Natural killer cell (primary cell): ENCODE results near the gene SLC12A7. TPM values are rescaled to one million over a fixed set of nuclear protein-coding genes. Genes with fewer than 3 reads are reported as not detected.

Experiments used
- ATAC-seq, 3 donors: fragments of 150-1000 bp in 2 of 3; fragments of 200-7000 bp in 1 of 3; cut with Tn5 transposase; 1 replicate in 1 of 3; 2 replicates in 2 of 3; pipeline ENCODE4 v1.10.0; 2021; ENCODE audit warnings: mild to moderate bottlenecking in 2 of 3, moderate library complexity in 2 of 3
- DNase-seq, 2 donors: peaks; one replicate each; pipeline versions ENCODE4 v3.0.0 to v3.0.0-alpha.2; 2013 to 2021; ENCODE audit warnings: mixed read lengths in 1 of 2
- H3K27ac ChIP-seq: one replicate; pipeline ENCODE4 v1.5.1; 2013; ENCODE audit warnings: mild to moderate bottlenecking, low read length
- H3K27me3 ChIP-seq: one replicate; pipeline ENCODE4 v1.6.1; 2013; ENCODE audit warnings: low read length; ENCODE audit not compliant: control insufficient read depth, insufficient read depth
- H3K36me3 ChIP-seq: one replicate; pipeline ENCODE4 v1.6.1; 2013; ENCODE audit warnings: low read length; ENCODE audit not compliant: control insufficient read depth, insufficient read depth
- H3K4me1 ChIP-seq: one replicate; pipeline ENCODE4 v1.6.1; 2013; ENCODE audit warnings: low read length; ENCODE audit not compliant: control insufficient read depth, insufficient read depth
- H3K4me3 ChIP-seq: one replicate; pipeline ENCODE4 v1.5.1; 2013; ENCODE audit warnings: low read length
- H3K9me3 ChIP-seq: one replicate; pipeline ENCODE4 v1.6.1; 2013; ENCODE audit warnings: low read length; ENCODE audit not compliant: control insufficient read depth, insufficient read depth
- H3K27ac Mint-ChIP-seq, 2 donors: one replicate each; pipeline ENCODE4 v1.8.0; 2022; ENCODE audit warnings: mild to moderate bottlenecking in 2 of 2, mixed read lengths in 2 of 2, moderate library complexity in 1 of 2
- H3K27me3 Mint-ChIP-seq, 2 donors: one replicate each; pipeline ENCODE4 v1.8.0; 2022; ENCODE audit warnings: low read depth in 2 of 2, mixed read lengths in 2 of 2
- H3K36me3 Mint-ChIP-seq: one replicate; pipeline ENCODE4 v1.8.0; 2022; ENCODE audit warnings: mixed read lengths
- H3K4me1 Mint-ChIP-seq, 2 donors: one replicate each; pipeline ENCODE4 v1.8.0; 2022; ENCODE audit warnings: mixed read lengths in 2 of 2
- H3K4me3 Mint-ChIP-seq: one replicate; pipeline ENCODE4 v1.8.0; 2022; ENCODE audit warnings: mild to moderate bottlenecking, moderate library complexity, mixed read lengths
- H3K9me3 Mint-ChIP-seq, 2 donors: one replicate each; pipeline ENCODE4 v1.8.0; 2022; ENCODE audit warnings: mixed read lengths in 2 of 2
- WGBS: methylation state at CpG from one replicate; pipeline ENCODE4 v1.1.7; 2013; ENCODE audit warnings: missing lambda C conversion rate; ENCODE audit not compliant: insufficient coverage; 5-methylcytosine and 5-hydroxymethylcytosine counted together
- intact Hi-C: fragments of 100-400 bp; cut with micrococcal nuclease; formaldehyde crosslinking; loops from one replicate; pipeline ENCODE4 v1.14.2; 2022
- total RNA-seq, 4 donors: library from RNA; stranded (reverse); fragments of 120-200 nt in 1 of 4; gene quantifications; one replicate each; pipeline versions ENCODE4 v1.2.3 to v1.2.4, GENCODE V29; 2013 to 2022
- TF ChIP-seq, protein P1 (sequence below): fragments of 200-600 bp; IDR thresholded peaks from one replicate; pipeline ENCODE4 v1.8.0; 2022; ENCODE audit warnings: antibody characterized with exemption

The SLC12A7 gene
- total RNA-seq, 3 donors from 2014 or later (not counting 1 experiment from before 2014, with no cell fraction given): 53.2 to 92.5 (median 81.3) TPM

DNA sequence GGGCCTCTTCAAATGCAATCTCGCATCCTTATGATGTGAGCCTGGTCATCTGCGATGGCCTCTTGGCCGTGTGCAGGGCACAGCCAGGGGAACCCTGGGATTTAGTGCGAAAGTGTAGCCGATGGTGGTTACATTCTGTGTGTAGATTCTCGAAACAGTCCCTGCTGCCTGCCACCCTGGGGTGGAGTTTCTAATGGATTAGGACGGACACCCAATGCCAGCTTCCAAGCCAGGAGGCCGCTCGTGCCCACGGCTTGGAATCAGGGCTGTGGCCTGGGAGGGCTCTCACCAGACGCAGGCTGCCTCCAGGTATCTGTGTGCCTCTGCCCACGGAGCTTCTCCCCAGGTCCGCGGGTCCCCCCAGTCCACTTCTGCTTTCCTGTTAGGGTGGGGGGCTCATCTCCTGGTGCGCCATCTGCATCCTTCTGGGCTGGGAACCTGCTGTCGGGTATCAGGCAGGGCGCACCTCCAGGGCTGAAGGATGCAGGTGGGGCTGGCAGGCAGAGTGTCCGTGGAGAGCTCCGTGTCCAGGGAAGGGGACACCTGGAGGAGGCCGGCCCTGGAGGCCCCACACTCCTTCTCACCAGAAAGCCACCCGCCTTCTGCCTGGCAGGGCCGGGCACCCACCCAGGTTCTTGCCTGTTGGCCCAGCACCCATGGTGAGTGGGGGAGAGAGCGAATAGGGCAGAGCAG is 3.4 kb upstream of the SLC12A7 start:
- TF ChIP-seq, protein P1, sequence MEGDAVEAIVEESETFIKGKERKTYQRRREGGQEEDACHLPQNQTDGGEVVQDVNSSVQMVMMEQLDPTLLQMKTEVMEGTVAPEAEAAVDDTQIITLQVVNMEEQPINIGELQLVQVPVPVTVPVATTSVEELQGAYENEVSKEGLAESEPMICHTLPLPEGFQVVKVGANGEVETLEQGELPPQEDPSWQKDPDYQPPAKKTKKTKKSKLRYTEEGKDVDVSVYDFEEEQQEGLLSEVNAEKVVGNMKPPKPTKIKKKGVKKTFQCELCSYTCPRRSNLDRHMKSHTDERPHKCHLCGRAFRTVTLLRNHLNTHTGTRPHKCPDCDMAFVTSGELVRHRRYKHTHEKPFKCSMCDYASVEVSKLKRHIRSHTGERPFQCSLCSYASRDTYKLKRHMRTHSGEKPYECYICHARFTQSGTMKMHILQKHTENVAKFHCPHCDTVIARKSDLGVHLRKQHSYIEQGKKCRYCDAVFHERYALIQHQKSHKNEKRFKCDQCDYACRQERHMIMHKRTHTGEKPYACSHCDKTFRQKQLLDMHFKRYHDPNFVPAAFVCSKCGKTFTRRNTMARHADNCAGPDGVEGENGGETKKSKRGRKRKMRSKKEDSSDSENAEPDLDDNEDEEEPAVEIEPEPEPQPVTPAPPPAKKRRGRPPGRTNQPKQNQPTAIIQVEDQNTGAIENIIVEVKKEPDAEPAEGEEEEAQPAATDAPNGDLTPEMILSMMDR: no peak
- no peak overlapping the region for H3K4me3 ChIP-seq
- H3K4me1 Mint-ChIP-seq: peaks cover 2 to 8% of the 10 kb centered on the region in 2 donors
- no peaks in the 10 kb centered on the region for H3K36me3 ChIP-seq
- peaks cover 9% of the 10 kb centered on the region for H3K4me1 ChIP-seq
- H3K36me3 Mint-ChIP-seq: no peaks in the 10 kb centered on the region
- no peak overlapping the region for H3K27ac ChIP-seq
- no peak for DNase-seq
- H3K9me3 Mint-ChIP-seq: no peaks in the 10 kb centered on the region
- no peak for ATAC-seq
- no peak overlapping the region for H3K27ac Mint-ChIP-seq
- H3K4me3 Mint-ChIP-seq: no peak overlapping the region
- no peaks in the 10 kb centered on the region for H3K27me3 Mint-ChIP-seq
- intact Hi-C loops: no loop called here
- H3K27me3 ChIP-seq: no peaks in the 10 kb centered on the region
- H3K9me3 ChIP-seq: no peaks in the 10 kb centered on the region
- 86% methylated on average over 22 of the region's 23 CpGs for WGBS

DNA sequence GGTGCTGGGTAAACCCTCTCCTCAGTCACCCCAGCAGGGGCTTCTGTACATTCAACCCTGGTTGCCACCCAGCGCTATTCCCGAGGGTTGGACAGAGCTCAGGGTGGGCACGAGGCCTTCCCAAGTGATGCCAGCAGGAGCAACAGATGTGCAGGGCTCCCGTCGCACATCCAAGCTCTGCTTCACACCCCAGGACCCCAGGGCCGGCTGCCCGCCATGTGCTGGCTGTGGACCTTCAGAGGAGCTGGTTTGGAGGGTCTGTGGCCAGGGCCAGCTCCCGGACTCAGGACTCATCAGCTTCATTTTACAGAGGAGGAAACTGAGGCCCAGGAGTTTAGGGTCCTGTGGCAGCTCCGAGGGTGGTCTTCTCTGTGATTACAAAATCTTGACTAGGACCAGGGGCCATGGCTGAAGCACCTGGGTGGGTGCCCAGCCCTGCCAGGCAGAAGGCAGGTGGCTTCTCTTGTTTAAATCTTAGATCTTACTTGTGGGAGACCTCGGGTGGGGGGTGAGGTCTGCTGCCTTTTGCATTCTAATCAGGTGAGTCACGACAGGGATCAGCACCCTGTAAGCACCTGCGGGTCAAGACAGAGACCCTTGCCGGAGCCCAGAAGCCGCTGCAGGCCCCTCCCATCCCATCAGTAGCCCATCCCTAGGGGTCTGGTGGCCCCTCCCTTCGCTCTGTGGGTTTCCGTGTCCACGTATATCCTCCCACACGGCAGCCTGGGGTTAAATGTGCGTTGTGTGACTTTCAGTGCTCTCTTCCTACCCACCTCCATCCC is 2.1 kb upstream of the SLC12A7 start:
- Mint-ChIP-seq H3K36me3 (no peaks in the 10 kb centered on the region), H3K4me1 (peaks cover 5 to 16% of the 10 kb centered on the region in 2 donors), H3K4me3 (no peak overlapping the region), H3K27ac (no peak overlapping the region), H3K27me3 (no peaks in the 10 kb centered on the region), H3K9me3 (no peaks in the 10 kb centered on the region)
- intact Hi-C loops: no loop called here
- H3K4me1 ChIP-seq: peaks cover 16% of the 10 kb centered on the region
- H3K27ac ChIP-seq: no peak overlapping the region
- no peaks in the 10 kb centered on the region for H3K9me3 ChIP-seq
- no peak for DNase-seq
- WGBS: 78% methylated on average over 18 of the region's 19 CpGs
- TF ChIP-seq, protein P1: no peak
- no peaks in the 10 kb centered on the region for H3K36me3 ChIP-seq
- no peaks in the 10 kb centered on the region for H3K27me3 ChIP-seq
- ATAC-seq: no peak
- no peak overlapping the region for H3K4me3 ChIP-seq

DNA sequence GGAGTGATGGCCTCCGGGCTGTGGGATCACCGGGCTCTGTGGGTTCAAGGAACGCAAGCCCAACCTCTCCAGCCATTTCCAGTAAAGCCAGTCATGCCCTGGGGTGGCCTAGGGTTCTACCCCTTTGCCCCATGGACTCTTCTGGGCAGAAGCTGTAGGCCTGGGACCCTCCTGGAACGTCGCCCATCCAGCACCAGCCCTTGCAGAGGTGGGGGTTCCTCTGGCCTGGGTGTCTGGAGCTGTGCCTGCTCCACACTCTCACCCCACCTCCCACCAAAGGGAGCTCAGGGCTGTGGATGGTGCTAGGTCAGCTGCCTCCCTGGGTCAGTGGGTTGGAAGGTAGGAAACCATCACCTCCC is 1.4 kb upstream of the SLC12A7 start:
- intact Hi-C loops: no loop called here
- DNase-seq (no peak), ATAC-seq (no peak)
- Mint-ChIP-seq H3K27ac (no peak overlapping the region), H3K36me3 (no peaks in the 10 kb centered on the region), H3K4me1 (peaks cover 5 to 23% of the 10 kb centered on the region in 2 donors), H3K27me3 (no peaks in the 10 kb centered on the region), H3K4me3 (peak overlapping the region; percentile 61), H3K9me3 (no peaks in the 10 kb centered on the region)
- H3K9me3 ChIP-seq: no peaks in the 10 kb centered on the region
- H3K36me3 ChIP-seq: no peaks in the 10 kb centered on the region
- peaks cover 20% of the 10 kb centered on the region for H3K4me1 ChIP-seq
- TF ChIP-seq, protein P1: no peak
- no peak overlapping the region for H3K4me3 ChIP-seq
- WGBS: 95% methylated on average over 5 of the region's 5 CpGs
- no peaks in the 10 kb centered on the region for H3K27me3 ChIP-seq
- H3K27ac ChIP-seq: no peak overlapping the region
